ENCODE data around the gene LRBA.

DNA sequence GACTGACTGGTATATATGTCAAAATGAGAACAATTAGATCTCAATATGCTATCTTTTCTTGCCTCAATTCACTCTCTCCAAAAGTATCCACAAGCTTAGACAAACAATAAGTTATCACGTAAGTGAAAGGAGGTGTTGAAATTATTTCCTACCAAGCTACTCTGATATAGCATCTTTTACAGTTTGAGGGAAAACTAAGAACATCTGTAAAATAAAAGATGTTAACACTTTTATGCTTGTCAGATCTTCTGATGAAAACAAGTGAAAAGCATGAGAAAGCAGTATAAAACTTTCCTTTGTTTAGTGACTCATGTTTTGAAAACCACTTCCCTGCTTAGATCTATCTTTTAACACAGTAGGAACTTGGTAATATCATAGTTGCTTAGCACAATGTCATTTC, 441.6 kb downstream of the LRBA start:
- TF ChIP-seq POLR2AphosphoS5 (IDR thresholded peaks at IDR 0.05) (no peak), POLR2A (IDR thresholded peaks at IDR 0.05) (no peak), EP300 (IDR thresholded peaks at IDR 0.05) (no peak)
- TF ChIP-seq, protein P1, sequence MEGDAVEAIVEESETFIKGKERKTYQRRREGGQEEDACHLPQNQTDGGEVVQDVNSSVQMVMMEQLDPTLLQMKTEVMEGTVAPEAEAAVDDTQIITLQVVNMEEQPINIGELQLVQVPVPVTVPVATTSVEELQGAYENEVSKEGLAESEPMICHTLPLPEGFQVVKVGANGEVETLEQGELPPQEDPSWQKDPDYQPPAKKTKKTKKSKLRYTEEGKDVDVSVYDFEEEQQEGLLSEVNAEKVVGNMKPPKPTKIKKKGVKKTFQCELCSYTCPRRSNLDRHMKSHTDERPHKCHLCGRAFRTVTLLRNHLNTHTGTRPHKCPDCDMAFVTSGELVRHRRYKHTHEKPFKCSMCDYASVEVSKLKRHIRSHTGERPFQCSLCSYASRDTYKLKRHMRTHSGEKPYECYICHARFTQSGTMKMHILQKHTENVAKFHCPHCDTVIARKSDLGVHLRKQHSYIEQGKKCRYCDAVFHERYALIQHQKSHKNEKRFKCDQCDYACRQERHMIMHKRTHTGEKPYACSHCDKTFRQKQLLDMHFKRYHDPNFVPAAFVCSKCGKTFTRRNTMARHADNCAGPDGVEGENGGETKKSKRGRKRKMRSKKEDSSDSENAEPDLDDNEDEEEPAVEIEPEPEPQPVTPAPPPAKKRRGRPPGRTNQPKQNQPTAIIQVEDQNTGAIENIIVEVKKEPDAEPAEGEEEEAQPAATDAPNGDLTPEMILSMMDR (IDR thresholded peaks at IDR 0.05): no peak

All from stomach (tissue), 4 donors.